NOMO-1 treated with dmso at 0.1 percent for 144 hours (cell line): ENCODE measurements around the gene PCA3.

Experiments used
- DNase-seq: peaks from one replicate; lab custom pipeline; 2025; ENCODE audit not compliant: unreplicated experiment; lab: John Stamatoyannopoulos, UW

Gene PCA3

DNA sequence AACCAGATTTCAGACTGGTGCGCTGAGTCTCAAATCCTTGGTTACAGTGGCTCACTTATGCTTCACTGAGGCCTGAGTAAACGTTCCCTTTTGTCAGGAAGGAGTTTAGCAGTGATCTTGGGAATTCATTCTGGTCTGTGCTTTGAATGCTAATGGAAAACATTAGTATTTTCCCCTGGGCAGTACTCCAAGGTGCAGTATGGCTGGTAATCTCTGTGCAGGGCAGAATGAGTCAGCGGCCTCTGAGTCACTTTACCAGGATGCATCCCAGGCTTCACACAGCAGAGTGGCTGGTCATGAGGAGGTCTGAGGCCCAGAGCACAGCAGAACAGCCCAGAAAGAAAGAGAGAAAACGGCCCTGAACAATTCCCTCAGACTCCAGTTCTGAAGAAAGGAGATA lies 54.0 kb downstream of the PCA3 start:
- no peak for DNase-seq

DNA sequence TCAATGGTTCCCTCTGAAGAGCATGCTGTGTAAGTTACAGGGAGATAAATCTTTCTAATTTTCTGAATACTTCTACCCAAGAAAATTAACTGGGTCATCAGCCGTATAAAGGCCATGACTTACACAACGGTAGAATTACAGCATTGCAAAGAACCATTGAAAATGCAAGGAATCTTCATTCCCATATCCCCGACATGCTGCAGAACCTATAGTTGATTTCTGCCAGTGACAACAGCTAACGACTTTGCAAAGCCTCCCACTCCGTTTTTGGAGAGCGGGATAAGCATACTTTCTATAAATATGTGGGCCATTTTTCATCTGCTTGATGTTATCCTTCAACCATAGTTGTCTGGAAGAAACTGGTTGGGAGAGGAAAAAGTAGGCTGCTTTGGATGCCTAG lies 56.2 kb downstream of the PCA3 start:
- DNase-seq, result no peak

DNA sequence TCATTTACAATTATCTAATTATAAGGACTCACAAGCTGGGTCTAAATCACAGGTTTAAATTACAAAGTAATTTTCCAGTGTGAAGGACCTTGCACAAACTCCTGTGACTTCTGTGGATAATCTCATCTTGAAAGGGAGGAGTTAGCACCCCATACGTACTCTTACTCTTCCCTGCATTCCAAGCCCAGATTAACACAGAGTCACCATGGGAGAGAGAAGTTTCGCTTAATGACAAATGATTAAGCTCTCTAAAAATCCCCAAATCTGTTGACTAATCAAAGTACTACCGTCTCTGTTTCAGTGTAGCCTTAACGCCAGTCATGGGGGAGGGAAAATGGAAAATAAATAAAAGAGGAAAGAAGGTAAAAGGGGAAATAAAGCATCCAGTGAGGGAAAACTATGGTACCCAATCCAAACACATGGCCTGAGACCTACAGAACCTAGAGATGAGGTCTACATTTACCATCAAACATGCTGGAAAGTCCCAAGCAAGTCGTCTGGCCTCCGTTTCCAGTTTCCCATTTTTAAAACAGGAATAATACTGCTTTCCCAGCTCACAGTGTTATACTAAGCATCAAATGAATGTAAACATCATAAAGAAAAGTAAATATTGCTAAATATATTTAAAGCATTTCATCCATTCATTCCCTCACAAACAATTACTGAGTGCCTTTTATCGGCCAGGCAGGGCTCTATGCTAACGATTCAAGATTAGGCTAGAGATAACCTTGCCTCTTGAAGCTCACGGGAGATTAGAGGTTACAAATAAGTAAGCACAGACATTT lies 63.2 kb downstream of the PCA3 start:
- DNase-seq, result no peak

DNA sequence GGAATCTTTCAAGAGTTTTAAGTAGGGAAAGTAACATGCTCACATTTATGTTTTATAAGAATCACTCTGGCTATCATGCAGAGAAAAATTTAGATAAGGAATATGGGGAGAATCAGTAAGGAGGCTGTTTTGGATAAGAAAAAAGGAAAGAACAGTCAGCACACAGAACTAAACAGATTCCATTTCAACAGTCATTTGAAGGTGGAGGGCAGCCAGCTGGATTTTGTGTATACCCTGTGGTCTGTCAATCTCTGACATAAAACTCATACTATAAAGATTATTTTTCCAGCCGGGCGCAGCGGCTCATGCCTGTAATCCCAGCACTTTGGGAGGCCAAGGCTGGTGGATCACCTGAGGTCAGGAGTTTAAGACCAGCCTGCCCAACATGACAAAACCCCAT lies 64.2 kb downstream of the PCA3 start:
- no peak for DNase-seq

DNA sequence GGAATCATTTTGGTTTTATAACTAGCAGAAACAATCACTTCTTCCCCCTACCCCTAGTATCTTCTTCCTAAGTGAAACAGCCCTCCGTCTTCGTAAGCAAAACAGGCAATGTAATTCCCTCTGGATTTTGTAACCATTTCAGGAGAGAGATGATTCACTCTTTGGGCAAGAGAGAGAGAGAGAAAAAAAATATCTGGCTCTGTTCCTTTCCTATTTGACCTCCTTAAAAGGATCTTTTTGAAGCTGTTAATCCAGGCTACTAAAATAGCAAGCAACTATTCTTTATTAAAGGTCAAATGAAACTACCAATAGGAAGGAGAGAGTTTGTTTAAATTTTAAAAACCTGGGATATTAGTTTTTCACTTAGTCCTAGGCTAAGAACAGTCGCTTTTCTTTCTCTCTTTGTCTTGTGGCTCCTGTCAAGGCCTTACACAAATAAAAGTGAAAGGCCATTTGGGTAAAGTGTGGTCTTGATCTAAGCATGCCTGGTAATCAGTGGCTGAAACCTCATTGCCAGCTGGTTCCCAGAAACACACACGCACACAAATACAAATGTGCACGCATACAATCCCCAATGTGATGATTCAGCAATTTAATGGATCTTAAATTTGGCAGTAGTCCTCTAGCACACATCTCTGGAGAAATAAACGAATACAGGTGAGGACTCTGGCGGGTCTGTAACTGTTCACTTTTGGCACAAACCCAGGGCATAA lies 71.5 kb downstream of the PCA3 start:
- no peak for DNase-seq
